HUES48 (cell line): ENCODE data around the gene HPCA.

ENCODE experiments used
- H3K27ac ChIP-seq: one replicate; pipeline ENCODE4 v1.7.0; 2013; ENCODE audit warnings: low read depth, low read length, inconsistent platforms
- H3K27me3 ChIP-seq: 2 replicates; pipeline ENCODE4 v1.6.1; 2013; ENCODE audit warnings: mild to moderate bottlenecking, low read length; ENCODE audit not compliant: control insufficient read depth, insufficient read depth
- H3K36me3 ChIP-seq: 2 replicates; pipeline ENCODE4 v1.6.1; 2013; ENCODE audit warnings: low read length; ENCODE audit not compliant: control insufficient read depth, insufficient read depth
- H3K4me1 ChIP-seq: 2 replicates; pipeline ENCODE4 v1.6.1; 2013; ENCODE audit warnings: mild to moderate bottlenecking, low read length; ENCODE audit not compliant: control insufficient read depth, insufficient read depth
- H3K4me3 ChIP-seq: 2 replicates; pipeline ENCODE4 v1.5.1; 2013; ENCODE audit warnings: mild to moderate bottlenecking, low read depth, low read length
- H3K9ac ChIP-seq: 2 replicates; pipeline ENCODE4 v1.6.1; 2013; ENCODE audit warnings: mild to moderate bottlenecking, low read depth, low read length, moderate library complexity
- H3K9me3 ChIP-seq: 2 replicates; pipeline ENCODE4 v1.6.1; 2013; ENCODE audit warnings: low read length; ENCODE audit not compliant: control insufficient read depth, insufficient read depth

Gene HPCA

GRCh38 chr1:32864375-32865019 lies 21.8 kb upstream of the HPCA start:
- no peak overlapping the region for H3K9ac ChIP-seq
- H3K4me1 ChIP-seq, result no peaks in the 10 kb centered on the region
- H3K27ac ChIP-seq, result no peak overlapping the region
- H3K4me3 ChIP-seq, result no peak overlapping the region
- H3K9me3 ChIP-seq, result no peaks in the 10 kb centered on the region
- peaks cover 16% of the 10 kb centered on the region; the same call in 1 of the 2 replicates for H3K36me3 ChIP-seq
- peaks cover 12% of the 10 kb centered on the region for H3K27me3 ChIP-seq

GRCh38 chr1:32865639-32866405 lies 20.5 kb upstream of the HPCA start:
- H3K9ac ChIP-seq, result no peak overlapping the region
- no peak overlapping the region for H3K27ac ChIP-seq
- H3K9me3 ChIP-seq, result no peaks in the 10 kb centered on the region
- peaks cover 21% of the 10 kb centered on the region for H3K27me3 ChIP-seq
- peaks cover 16% of the 10 kb centered on the region; the same call in 1 of the 2 replicates for H3K36me3 ChIP-seq
- H3K4me1 ChIP-seq, result 0 out of 2 replicates have a peak, but pooled peaks cover 6% of the 10 kb centered on the region
- H3K4me3 ChIP-seq, result no peak overlapping the region

GRCh38 chr1:32867151-32867550 lies 19.1 kb upstream of the HPCA start:
- Histone ChIP-seq H3K4me3 (no peak overlapping the region), H3K27ac (no peak overlapping the region), H3K4me1 (peaks cover 18% of the 10 kb centered on the region), H3K36me3 (peaks cover 10% of the 10 kb centered on the region; the same call in 1 of the 2 replicates), H3K9ac (no peak overlapping the region), H3K9me3 (no peaks in the 10 kb centered on the region), H3K27me3 (peaks cover 34% of the 10 kb centered on the region)

- peaks cover 8% of the 10 kb centered on the region; the same call in 1 of the 2 replicates for H3K36me3 ChIP-seq
- H3K4me1 ChIP-seq, result peaks cover 19% of the 10 kb centered on the region
- no peak overlapping the region for H3K9ac ChIP-seq
- no peak overlapping the region for H3K27ac ChIP-seq
- H3K4me3 ChIP-seq, result no peak overlapping the region
- no peaks in the 10 kb centered on the region for H3K9me3 ChIP-seq
- H3K27me3 ChIP-seq, result peaks cover 36% of the 10 kb centered on the region
Measured at GRCh38 chr1:32867671-32868070, 18.6 kb upstream of the HPCA start.

GRCh38 chr1:32868085-32868484 lies 18.2 kb upstream of the HPCA start:
- Histone ChIP-seq H3K27me3 (peaks cover 36% of the 10 kb centered on the region), H3K9ac (no peak overlapping the region), H3K9me3 (no peaks in the 10 kb centered on the region), H3K27ac (no peak overlapping the region), H3K4me3 (no peak overlapping the region), H3K36me3 (peaks cover 8% of the 10 kb centered on the region; the same call in 1 of the 2 replicates), H3K4me1 (peaks cover 19% of the 10 kb centered on the region)

- Histone ChIP-seq H3K4me3 (no peak overlapping the region), H3K9ac (no peak overlapping the region), H3K27ac (no peak overlapping the region), H3K9me3 (no peaks in the 10 kb centered on the region), H3K27me3 (peaks cover 36% of the 10 kb centered on the region), H3K4me1 (peaks cover 19% of the 10 kb centered on the region), H3K36me3 (no peaks in the 10 kb centered on the region; the same call in 1 of the 2 replicates)
Measured at GRCh38 chr1:32868806-32869455, 17.4 kb upstream of the HPCA start.

- peaks cover 19% of the 10 kb centered on the region for H3K4me1 ChIP-seq
- H3K9ac ChIP-seq, result no peak overlapping the region
- peak overlapping the region; percentile 55 for H3K4me3 ChIP-seq
- H3K36me3 ChIP-seq, result no peaks in the 10 kb centered on the region
- H3K27me3 ChIP-seq, result peaks cover 36% of the 10 kb centered on the region
- H3K27ac ChIP-seq, result no peak overlapping the region
- H3K9me3 ChIP-seq, result no peaks in the 10 kb centered on the region
Measured at GRCh38 chr1:32869923-32870614, 16.2 kb upstream of the HPCA start.

- no peaks in the 10 kb centered on the region for H3K9me3 ChIP-seq
- H3K36me3 ChIP-seq, result no peaks in the 10 kb centered on the region
- no peak within 1 kb of the TSS for H3K27ac ChIP-seq
- peaks cover 36% of the 10 kb centered on the region for H3K27me3 ChIP-seq
- peak within 1 kb of the TSS; percentile 55 for H3K4me3 ChIP-seq
- no peak within 1 kb of the TSS for H3K9ac ChIP-seq
- peaks cover 24% of the 10 kb centered on the region for H3K4me1 ChIP-seq
Measured at GRCh38 chr1:32870615-32871363, 15.5 kb upstream of the HPCA start, which contains the start of gene FNDC5. Gene FNDC5 (minus strand): TSS chr1:32870912.

- peak overlapping the region; percentile 50; the same call in 1 of the 2 replicates for H3K4me3 ChIP-seq
- no peaks in the 10 kb centered on the region for H3K36me3 ChIP-seq
- no peak overlapping the region for H3K9ac ChIP-seq
- peaks cover 30% of the 10 kb centered on the region for H3K4me1 ChIP-seq
- no peaks in the 10 kb centered on the region for H3K9me3 ChIP-seq
- H3K27me3 ChIP-seq, result peaks cover 36% of the 10 kb centered on the region
- no peak overlapping the region for H3K27ac ChIP-seq
Measured at GRCh38 chr1:32871364-32872191, 14.7 kb upstream of the HPCA start.
